Left forelimb (tissue), 1 donor: ENCODE results near the gene XPO6.

Experiments
- DNase-seq: peaks from one replicate; pipeline ENCODE4 v3.0.0-alpha.2; 2018; ENCODE audit warnings: low spot score

XPO6 gene

DNA sequence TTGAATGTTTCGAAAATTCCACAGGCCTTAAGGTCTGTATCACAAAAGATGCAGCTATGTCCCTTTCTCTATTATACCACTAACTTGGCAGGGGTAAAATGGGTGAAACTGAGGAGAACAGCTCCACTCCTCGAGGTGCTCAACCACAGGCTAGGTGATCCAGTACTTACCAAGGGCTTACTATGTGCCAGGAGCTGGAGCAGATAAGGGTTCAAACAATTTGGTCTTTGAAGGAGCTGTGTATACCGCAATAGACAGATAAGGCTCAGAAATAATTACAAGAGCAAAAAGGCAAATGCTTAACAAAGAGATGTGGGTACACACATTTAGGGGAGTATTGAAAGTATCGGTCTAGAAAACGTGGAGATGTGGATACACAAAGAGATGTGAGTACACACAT is 1.5 kb downstream of the XPO6 start:
- no peak for DNase-seq

DNA sequence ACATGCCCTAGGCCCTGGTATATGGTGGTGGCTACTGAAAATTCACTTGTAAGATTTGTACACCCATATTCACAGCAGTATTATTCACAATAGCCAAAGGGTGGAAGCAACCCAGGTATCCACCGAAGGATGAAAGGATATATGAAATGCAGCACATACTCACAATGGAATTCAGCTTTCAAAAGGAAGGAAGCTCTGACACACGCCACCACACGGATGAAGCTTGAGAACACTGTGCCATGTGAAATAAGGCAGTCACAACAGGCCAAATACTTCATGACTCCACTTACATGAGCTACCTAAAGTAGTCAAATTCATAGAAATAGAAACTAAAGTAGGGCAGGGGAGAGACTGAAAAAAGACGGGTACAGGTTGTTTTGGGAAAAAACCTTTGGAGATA is 2.9 kb downstream of the XPO6 start:
- no peak for DNase-seq

DNA sequence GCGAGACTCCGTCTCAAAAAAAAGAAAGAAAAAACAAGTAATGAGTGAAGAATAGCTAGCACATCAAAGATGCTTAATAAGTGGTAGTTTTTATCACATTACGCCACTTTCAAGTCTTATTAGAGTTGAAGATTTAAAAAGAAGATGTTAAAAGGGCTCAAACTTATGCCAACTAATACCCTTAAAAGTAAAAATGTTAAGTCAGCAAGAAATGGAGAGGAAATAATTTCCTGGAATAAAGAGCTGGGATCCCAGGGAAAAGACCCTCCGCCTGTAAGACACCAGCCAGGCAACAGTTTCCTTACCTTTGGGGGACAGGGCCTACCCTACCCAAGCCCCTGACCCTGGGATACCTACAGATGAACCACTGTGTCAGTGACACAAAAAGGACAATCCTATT is 3.6 kb downstream of the XPO6 start:
- no peak for DNase-seq

DNA sequence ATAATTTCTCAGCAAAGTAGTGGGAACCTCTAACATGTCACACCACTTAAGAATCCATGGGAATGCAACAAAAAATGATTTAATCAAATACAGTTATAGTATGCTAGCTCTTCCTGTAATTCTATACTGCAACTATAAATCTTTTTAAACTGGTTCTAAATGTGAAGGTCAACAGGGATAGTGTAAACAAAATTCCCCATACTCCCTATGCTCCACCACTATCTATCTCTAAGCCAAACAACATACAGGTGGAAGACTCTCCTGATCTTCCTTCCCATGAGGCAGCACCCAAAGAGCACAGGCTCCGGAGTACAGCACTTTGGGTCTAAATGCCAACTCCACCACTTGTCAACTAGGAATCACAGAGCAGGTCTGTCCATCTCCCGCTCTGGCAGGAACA is 4.4 kb downstream of the XPO6 start:
- no peak for DNase-seq

DNA sequence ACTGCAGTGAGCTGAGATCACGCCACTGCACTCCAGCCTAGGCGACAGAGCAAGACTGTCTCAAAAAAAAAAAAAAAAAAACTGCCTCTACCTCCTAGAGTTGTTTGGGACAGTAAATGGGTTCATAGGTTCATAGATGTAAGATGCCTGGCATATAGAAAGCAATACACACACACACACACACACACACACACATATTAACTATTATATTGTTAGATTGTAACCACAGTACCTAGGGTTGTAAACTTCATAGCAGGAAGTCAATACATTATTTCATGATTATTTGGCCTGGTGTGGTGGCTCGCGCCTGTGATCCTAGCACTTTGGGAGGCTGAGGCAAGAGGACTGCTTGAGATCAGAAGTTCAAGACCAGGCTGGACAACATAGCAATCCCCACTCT is 5.8 kb downstream of the XPO6 start:
- DNase-seq = no peak

DNA sequence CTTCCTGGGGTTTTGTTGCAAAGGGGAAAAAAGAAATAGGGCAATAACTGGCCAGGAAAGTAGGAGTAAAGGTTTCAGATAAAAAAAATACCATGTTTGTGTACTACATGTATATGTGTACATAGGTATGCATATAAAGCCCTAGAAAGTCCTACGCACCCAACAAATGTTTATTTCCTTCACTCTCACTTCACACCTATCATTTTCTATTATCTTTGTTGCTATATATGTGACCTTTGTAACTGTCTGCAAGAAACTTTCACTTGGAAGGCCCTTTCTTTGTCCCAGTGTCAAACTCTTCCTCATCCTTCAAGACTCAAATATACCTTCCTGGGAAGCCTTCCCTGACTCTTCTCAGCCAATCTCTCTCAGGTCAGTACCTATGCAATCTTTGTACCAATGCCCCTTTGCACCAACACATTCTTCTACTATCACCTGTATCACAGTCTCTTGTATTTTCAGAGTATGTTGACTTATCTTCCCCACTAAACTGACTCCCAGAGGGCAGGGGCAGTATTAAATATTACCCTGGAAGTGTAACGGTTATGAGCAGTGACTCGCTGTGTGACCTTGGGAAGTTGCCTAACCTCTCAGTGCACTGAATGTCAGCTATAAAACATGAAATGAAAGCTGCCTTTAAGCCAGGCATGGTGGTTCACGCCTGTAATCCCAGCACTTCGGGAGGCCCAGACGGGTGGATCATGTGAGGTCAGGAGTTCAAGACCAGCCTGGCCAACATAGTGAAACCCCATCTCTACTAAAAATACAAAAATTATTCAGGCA is 6.5 kb downstream of the XPO6 start:
- no peak for DNase-seq

DNA sequence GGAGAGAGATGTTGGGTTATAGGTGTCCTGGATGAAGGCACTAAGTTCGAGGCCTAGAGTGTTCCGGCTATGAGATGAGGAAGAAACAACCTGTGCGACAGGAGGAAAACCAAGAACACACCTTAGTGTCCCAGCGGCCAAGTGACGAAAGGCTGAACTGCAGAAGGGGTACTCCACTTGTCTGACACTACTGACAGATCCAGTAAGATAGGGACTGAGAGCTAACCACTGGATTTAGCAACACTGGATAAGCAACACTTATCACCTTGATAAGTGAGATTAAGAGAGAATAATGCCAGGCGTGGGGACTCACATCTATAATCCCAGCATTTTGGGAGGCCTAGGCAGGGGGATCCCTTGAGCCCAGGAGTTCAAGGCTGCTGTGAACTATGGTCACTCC is 7.1 kb downstream of the XPO6 start:
- no peak for DNase-seq

DNA sequence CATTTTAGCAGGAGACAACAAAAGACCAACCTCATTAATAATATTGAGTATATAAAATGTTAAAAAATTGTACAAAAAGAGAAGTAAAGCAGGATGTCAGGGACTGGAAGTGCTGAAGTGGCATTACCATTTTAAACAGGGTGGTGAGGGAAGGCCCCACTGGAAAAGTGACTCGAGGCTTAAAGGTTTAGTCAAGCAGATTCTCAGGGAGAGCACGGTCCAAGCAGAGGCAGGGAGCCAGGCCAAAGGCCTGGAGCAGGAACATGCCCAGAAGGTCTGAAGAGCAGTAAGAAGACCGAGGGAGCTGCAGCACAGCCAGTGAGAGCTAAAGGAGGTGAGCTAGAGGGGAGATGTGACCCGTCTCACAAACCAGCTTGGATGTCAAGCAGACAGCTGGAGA is 7.6 kb downstream of the XPO6 start:
- DNase-seq = no peak

DNA sequence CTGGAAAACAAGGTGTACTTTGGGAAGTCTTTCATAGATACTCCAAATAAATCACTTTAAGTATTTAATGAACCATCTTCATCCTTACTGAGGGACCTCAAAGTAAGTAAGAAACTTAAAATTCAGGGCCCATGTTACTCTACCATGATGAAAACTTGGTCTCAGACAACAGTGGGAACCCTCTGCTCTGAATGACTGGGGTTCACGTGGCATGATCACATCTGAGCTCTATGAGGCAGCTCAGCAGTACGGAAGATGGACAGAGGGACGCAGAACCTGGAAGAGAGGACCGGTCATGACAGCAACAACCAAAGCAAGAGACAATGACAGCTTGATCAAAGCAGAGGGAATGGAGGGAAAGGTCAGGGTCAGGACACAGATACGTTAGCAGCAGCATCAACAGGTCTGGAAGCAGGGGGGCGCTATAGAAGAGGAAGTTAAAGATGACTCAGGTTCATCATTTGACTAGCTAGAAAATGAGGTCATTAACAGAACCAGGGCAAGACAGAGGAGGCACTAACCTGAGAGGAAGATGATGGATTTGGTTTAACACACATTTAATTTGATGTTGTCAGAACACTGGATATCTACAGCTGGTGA is 9.5 kb downstream of the XPO6 start:
- no peak for DNase-seq

DNA sequence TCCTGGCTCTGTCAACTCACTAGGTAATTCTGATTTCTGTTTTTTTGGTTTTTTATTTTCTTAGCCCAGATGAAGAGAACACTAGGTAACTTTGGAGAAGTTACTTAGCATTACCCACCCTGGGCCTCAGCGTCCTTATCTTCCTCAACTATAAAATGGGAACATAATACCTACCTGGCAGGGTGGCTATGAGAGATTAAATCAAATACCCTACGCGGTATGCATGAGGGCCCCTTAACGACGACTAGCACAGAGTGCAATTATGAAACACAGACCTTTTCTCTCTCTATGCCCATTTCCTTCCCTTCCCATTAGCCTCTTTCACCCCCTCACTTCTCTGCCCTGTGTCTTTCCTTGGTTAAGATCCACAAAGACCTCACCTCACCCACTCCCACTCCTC is 11.1 kb downstream of the XPO6 start:
- no peak for DNase-seq

DNA sequence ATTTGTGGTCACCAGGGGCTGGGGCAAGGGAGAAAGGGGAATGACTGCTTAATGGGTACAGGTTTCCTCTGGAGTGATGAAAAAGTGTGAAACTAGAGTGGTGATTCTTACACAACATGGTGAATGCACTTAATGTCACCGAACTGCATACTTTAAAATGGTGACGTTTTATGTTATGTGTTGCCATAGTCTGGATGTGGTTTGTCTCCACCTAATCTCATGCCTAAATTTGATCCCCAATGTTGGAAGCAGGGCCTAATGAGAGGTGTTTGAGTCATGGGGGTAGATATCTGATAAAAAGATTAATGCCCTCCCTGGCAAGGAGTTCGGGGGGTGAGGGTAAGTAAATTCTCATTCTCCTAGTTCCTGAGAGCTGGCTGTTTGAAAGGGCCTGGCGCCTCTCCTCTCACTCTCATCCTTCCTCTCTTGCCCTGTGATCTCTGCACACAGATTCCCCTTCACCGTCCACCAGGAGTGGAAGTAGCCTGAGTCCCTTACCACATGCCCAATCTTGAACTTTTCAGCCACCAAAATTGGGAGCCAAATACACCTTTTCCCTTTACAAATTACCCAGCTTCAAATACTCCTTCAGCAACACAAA is 15.3 kb downstream of the XPO6 start:
- no peak for DNase-seq

DNA sequence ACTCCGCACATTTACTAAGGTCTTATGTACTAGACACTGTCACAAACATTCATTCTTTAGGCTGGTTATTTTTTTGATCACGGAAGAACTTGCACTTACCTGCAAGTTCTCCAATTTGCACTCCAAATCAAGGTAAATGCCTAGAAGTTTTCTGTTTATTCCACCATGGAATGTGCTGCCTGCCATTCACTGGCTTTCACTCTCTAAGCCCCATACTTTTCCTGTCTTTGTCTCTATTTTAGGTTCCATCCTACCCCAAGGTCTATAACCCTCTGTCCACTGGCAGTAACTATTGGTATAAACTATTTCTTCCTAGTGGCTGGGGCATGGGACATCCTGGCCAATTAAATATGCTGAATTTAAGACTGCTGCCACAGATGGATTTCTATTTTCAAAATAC is 15.9 kb downstream of the XPO6 start:
- no peak for DNase-seq

DNA sequence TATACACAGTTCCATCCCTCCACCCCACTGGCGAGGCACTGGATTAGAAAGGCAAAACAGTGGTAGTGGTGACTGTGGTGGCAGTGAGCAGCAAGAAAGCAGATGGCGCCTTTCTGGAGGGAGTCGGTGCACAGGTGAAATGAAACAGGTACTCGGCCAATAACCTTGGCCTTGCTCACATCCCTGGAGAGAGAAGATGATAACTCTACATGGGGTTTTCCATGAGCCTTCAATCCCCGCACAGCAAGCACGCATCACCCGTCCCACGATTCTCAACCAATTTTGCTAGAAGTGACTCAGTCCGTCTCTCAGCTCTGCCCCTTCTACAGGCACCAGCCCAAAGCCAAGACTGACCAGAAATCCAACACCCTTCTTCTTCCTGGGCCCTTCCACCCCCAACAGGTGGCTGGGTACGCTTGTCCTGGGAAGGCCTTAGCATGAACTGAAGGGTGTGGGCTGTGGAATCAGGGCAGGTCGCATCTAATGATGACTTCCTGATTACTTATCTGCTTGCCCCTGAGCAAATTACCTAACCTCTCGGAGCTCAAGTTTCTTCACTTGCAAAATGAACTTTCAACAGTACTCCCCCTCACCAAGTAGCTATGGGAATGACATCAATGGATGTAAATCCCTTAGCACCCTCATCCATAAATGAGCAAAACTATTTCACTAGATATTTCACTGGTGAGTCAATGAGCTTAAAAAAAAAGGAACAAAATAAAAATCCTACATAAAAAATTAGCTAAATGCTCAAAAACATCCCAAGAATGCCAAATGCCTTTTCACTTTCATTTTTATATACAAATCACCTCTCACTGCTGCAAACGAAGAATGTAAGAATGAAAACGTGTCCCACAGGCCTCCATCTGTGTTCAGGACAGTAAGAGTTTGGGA is 18.0 kb downstream of the XPO6 start:
- no peak for DNase-seq

DNA sequence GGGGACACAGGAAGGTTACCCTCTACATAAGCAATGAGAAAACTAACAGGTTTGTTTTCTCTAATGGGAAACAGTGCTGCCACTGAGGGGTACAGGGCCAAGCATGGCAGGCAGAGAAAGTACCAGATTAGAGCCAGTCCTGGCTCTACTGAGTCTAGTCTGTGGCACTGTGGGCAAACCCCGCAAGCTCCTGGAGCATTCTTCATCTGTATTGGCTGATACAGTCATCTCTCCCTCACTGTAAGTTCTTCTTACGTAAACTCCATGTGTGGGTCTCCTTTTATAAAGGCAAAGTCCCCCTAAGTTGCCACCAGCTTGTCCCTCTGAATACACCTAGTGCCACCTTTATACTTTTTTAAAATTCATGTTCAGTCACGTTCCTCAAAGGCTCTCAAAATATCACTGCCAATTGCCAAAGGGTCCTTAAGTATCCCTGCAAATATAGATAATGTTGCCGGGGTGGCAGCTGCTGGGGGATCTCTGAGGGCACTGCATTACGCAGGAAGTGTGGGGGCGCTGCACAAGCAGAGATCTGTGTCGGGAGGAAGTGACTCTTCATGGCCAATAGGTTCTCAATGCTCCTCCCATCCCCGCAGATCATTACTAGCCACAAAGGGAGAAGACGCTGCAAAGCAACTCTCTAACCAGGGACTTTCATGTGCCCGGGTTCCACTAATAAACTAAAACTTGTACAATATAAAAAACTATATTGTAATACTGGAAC is 18.8 kb downstream of the XPO6 start:
- DNase-seq = no peak

DNA sequence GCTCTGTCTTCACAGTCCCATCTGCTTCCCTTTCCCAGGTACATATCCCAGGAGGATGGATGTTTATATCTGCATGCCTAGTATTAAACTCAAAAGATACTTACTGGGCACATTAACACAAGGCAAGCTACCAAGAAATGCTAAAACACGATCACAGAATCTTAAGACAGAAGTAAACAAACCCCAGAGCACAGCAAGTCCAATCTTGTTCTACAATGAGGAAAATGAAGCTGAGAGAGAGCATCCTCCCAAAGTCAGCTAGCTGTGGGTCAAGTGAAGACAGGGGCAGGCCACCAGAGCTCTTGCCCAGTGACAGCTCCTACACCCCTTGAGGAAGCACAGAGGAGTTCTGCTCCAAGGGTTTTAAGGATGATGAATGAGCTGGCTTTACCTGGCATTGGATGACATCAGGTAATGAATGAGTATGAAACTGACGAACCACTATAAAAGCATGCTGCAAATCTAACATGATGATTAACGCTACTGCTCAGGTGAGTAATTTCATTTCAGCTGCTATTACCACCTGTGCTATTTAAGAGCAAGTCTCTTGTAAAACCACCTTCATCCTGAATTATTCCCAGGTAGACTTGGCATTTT is 20.3 kb downstream of the XPO6 start:
- DNase-seq = no peak

DNA sequence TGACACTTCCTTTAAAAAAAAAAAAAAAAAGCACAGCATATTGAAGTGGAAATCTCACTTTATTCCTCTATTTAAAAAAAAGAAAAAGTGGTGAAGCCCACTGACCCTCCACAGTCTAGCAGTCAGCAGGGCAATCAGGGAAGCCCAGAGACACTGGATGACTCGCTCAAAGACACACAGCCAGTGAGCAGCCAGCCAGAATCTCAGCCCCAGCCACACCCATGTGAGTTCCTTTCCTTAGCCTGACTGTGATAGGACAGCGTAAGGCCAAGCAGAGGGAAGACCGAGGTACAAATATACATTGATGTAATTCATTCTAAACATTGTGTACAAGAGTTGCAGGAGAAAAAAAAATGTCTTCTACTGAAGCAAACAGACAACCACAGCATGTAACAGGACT is 22.5 kb downstream of the XPO6 start:
- DNase-seq = no peak

DNA sequence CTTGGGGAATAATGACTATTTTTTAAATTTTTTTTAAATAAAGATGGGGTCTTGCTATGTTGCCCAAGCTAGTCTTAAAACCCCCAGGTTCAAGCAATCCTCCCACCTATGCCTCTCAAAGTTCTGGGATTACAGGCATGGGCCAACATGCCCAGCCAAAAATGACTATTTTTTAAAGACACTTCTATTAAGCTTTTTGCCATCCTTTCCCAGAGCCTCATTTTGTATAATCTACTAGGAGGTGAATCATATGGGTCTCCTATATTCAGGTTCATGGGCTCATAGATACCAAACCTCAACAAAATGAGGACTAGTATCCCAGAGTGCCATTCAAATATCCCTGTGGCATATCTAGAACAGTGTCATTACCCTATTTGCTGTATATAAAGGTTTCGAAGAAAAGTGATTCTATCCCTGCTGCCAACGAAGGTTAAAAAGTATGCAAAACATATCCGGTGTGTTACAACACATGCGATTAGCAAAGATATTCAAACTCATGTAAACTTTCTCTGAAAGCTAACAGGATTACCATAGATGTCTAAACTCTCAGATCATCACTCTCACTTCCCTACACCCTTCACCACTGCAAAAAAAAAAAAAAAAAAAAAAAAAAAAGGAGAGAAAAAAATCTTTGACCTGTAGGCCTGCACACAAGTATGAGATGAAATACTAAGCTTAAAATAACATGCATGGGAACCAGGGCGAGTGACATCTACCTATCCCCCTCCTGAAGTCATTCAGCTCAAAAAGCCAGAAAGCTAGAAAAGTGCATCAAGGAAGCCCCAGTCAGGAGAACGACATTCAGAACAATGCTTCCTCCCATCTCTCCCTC is 23.5 kb downstream of the XPO6 start:
- no peak for DNase-seq

DNA sequence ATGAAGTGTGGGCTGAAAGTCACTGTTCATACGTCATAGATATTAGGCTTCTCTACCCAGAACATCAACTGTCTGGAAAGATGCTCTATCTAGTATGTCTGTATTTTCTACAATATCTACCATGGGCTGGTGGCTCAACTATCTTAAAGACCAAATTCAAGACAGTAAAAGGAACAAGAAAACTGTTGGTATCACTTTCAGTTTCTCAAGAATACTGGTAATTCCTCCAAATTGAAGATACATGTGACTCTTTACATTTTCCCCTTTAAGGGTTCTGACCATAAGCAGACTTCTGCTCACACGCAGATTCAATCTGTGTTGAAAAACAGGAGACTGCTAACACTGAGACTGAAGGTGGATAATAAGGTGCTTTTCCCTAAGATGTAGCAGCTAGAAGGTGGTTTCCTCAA is 24.2 kb downstream of the XPO6 start:
- DNase-seq = no peak

DNA sequence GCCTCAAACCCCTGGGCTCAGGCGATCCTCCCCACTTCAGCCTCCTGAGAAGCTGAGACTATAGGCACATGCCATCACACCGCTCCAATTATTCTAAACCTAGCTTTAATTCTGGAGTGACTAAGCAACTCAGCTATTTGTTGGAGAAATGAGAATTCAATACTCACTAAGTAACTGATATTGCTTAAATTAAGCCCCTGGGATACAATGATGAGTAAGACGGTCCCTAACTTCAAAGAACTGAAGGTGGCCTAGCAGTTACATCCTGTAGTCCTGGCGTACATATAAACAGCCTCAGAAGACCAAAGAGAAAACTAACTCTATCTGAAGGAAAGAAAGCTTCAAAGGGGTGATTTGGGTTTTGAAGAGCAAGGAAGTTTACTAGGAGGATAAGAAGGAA is 25.0 kb downstream of the XPO6 start:
- DNase-seq = no peak

DNA sequence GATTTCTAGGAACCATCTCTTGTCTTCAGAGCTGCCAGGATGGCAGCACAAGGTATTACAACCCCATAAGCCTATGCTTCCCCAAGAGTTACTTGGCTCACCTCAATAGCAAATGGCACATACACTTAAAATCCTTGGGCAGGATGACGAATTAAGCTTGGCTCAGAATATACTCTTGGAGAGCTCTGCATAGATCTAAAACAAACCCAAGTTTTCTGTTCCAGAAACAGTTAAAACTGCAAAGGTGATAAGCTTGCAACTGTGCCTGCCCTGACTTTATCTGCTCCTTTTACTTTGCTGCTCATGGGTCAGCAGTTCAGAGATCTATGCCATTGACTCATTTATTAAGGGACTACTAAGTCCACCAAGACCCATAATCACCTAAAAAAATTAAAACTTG is 26.1 kb downstream of the XPO6 start:
- no peak for DNase-seq

DNA sequence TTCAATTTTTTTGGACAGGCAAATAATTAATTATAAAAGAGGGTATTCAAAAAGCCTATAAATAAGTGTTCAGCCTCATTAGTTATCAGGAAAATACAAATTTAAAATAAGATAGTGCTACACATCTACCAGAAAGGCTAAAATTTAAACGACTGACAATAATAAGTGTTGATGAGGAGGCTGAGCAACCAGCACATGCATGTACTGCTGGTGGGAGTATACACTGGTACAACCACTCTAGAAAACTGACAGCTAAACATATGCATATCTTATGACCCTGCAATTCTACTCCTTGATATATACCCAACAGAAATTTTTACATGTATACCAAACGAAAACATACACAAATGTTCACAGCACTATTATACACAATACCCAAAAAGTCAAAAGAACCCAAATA is 27.1 kb downstream of the XPO6 start:
- no peak for DNase-seq
